NCI-H2171 (cell line): Measurements from ENCODE around the gene TSHR.
"Not testable (repeated sequence)": the region's sequence is repeated elsewhere in the genome, so short reads cannot be mapped to it uniquely, and the experiment has no call there.

ENCODE experiments used
- DNase-seq: peaks from one replicate; lab custom pipeline; 2025; lab: John Stamatoyannopoulos, UW

Gene TSHR

GRCh38 chr14:80996049-80996901 is 40.9 kb downstream of the TSHR start:
- no peak for DNase-seq

- DNase-seq: no peak
Observed at GRCh38 chr14:81001447-81001846, 46.0 kb downstream of the TSHR start.

- no peak for DNase-seq
Observed at GRCh38 chr14:81004575-81004974, 49.2 kb downstream of the TSHR start.

- DNase-seq: no peak
Observed at GRCh38 chr14:81005540-81006228, 50.3 kb downstream of the TSHR start.

- no peak for DNase-seq
Observed at GRCh38 chr14:81006266-81006665, 50.8 kb downstream of the TSHR start.

- no peak for DNase-seq
Observed at GRCh38 chr14:81007131-81007530, 51.7 kb downstream of the TSHR start.

- DNase-seq: no peak
Observed at GRCh38 chr14:81009346-81009745, 53.9 kb downstream of the TSHR start.

GRCh38 chr14:81018251-81018650 is 62.8 kb downstream of the TSHR start:
- no peak for DNase-seq

GRCh38 chr14:81018684-81019083 is 63.3 kb downstream of the TSHR start:
- DNase-seq: no peak

GRCh38 chr14:81019113-81019512 is 63.7 kb downstream of the TSHR start:
- not testable (repeated sequence) for DNase-seq

- no peak for DNase-seq
Observed at GRCh38 chr14:81023095-81023710, 67.8 kb downstream of the TSHR start.

GRCh38 chr14:81028461-81028860 is 73.0 kb downstream of the TSHR start:
- no peak for DNase-seq

GRCh38 chr14:81031488-81031887 is 76.1 kb downstream of the TSHR start:
- no peak for DNase-seq

GRCh38 chr14:81033698-81034240 is 78.3 kb downstream of the TSHR start:
- DNase-seq: no peak

GRCh38 chr14:81042438-81042837 is 87.0 kb downstream of the TSHR start:
- no peak for DNase-seq

GRCh38 chr14:81051547-81051946 is 96.1 kb downstream of the TSHR start:
- DNase-seq: no peak

- DNase-seq: not testable (repeated sequence)
Observed at GRCh38 chr14:81054057-81054456, 98.6 kb downstream of the TSHR start.

- DNase-seq: no peak
Observed at GRCh38 chr14:81055971-81056370, 100.5 kb downstream of the TSHR start.

- no peak for DNase-seq
Observed at GRCh38 chr14:81062380-81062779, 107.0 kb downstream of the TSHR start.

GRCh38 chr14:81062816-81063215 is 107.4 kb downstream of the TSHR start:
- DNase-seq: no peak

GRCh38 chr14:81066672-81067071 is 111.3 kb downstream of the TSHR start:
- no peak for DNase-seq

- DNase-seq: no peak
Observed at GRCh38 chr14:81067156-81067555, 111.7 kb downstream of the TSHR start.
